Measurements from ENCODE around the gene ROBO1.

GRCh38 chr3:79154865-79155264 is 612.9 kb downstream of the ROBO1 start:
- TF ChIP-seq CTCF (IDR thresholded peaks at IDR 0.05) (no peak), POLR2A (IDR thresholded peaks at IDR 0.05) (no peak)
